Liver (tissue), 9 donors: ENCODE results near the gene ZBTB7A. TPM values are rescaled to one million over a fixed set of nuclear protein-coding genes. Genes with fewer than 3 reads are reported as not detected.

Experiments
- DNase-seq: peaks from one replicate; pipeline ENCODE4 v3.0.0-alpha.2; 2017; ENCODE audit warnings: low spot score
- H3K27ac ChIP-seq, 2 donors: one replicate each; pipeline ENCODE4 v1.7.0; 2013; ENCODE audit warnings: inconsistent platforms in 2 of 2, low read length in 2 of 2, control low read depth in 1 of 2, low read depth in 1 of 2, mild to moderate bottlenecking in 1 of 2
- H3K27me3 ChIP-seq, 4 donors: one replicate each; pipeline versions ENCODE4 v1.6.1 to v1.7.0; 2013; ENCODE audit warnings: low read length in 3 of 4, inconsistent platforms in 1 of 4, mild to moderate bottlenecking in 1 of 4, moderate library complexity in 1 of 4; ENCODE audit not compliant: control insufficient read depth in 4 of 4, insufficient read depth in 4 of 4
- H3K36me3 ChIP-seq, 4 donors: one replicate each; pipeline versions ENCODE4 v1.6.1 to v1.7.0; 2013; ENCODE audit warnings: low read length in 3 of 4, mild to moderate bottlenecking in 3 of 4, low read depth in 1 of 4, moderate library complexity in 1 of 4; ENCODE audit not compliant: control insufficient read depth in 4 of 4, insufficient read depth in 3 of 4
- H3K4me1 ChIP-seq, 4 donors: one replicate each; pipeline versions ENCODE4 v1.6.1 to v1.7.0; 2013; ENCODE audit warnings: low read length in 3 of 4, mild to moderate bottlenecking in 3 of 4, moderate library complexity in 1 of 4; ENCODE audit not compliant: control insufficient read depth in 4 of 4, insufficient read depth in 4 of 4
- H3K4me3 ChIP-seq, 3 donors: one replicate each; pipeline versions ENCODE4 v1.6.1 to v1.7.0; 2013; ENCODE audit warnings: low read length in 3 of 3, control low read depth in 1 of 3, low read depth in 1 of 3, mild to moderate bottlenecking in 1 of 3
- H3K9ac ChIP-seq, 2 donors: one replicate each; pipeline ENCODE4 v1.7.0; 2013; ENCODE audit warnings: low read length in 2 of 2, mild to moderate bottlenecking in 2 of 2, moderate library complexity in 2 of 2, control low read depth in 1 of 2, low read depth in 1 of 2
- H3K9me3 ChIP-seq, 4 donors: one replicate each; pipeline versions ENCODE4 v1.6.1 to v1.7.0; 2013; ENCODE audit warnings: low read length in 3 of 4; ENCODE audit not compliant: control insufficient read depth in 4 of 4
- EGR1 ChIP-seq, 2 donors: IDR thresholded peaks; 2 replicates each; pipeline ENCODE4 v1.6.1; 2016 to 2018; ENCODE audit warnings: antibody characterized with exemption in 2 of 2, low read depth in 2 of 2
- FOXA1 ChIP-seq: IDR thresholded peaks from 2 replicates; pipeline ENCODE4 v1.6.1; 2016; ENCODE audit warnings: antibody characterized with exemption
- FOXA2 ChIP-seq: IDR thresholded peaks from 2 replicates; pipeline ENCODE4 v1.6.1; 2016; ENCODE audit warnings: antibody characterized with exemption
- GABPA ChIP-seq, 2 donors: IDR thresholded peaks in 1 of 2; conservative IDR thresholded peaks in 1 of 2; 2 replicates each; pipeline ENCODE4 v1.6.1; 2016; ENCODE audit warnings: antibody characterized with exemption in 2 of 2, mild to moderate bottlenecking in 1 of 2, moderate library complexity in 1 of 2
- HNF4A ChIP-seq, 2 donors: conservative IDR thresholded peaks; 2 replicates each; pipeline ENCODE4 v1.6.1; 2016; ENCODE audit warnings: antibody characterized with exemption in 2 of 2, mild to moderate bottlenecking in 2 of 2
- HNF4G ChIP-seq: IDR thresholded peaks from 2 replicates; pipeline ENCODE4 v1.6.1; 2016; ENCODE audit warnings: antibody characterized with exemption
- JUND ChIP-seq, 2 donors: IDR thresholded peaks; 2 replicates each; pipeline ENCODE4 v1.6.1; 2016; ENCODE audit warnings: antibody characterized with exemption in 2 of 2
- NR2F2 ChIP-seq: IDR thresholded peaks from 2 replicates; pipeline ENCODE4 v1.6.1; 2016; ENCODE audit warnings: antibody characterized with exemption
- RAD21 ChIP-seq, 2 donors: IDR thresholded peaks; 2 replicates each; pipeline ENCODE4 v1.6.1; 2016; ENCODE audit warnings: antibody characterized with exemption in 2 of 2, mild to moderate bottlenecking in 2 of 2
- RXRA ChIP-seq, 2 donors: IDR thresholded peaks; 2 replicates each; pipeline ENCODE4 v1.6.1; 2017 to 2018; ENCODE audit warnings: antibody characterized with exemption in 2 of 2, mild to moderate bottlenecking in 1 of 2
- SP1 ChIP-seq: IDR thresholded peaks from 2 replicates; pipeline ENCODE4 v1.6.1; 2018; ENCODE audit warnings: antibody characterized with exemption, mild to moderate bottlenecking
- TAF1 ChIP-seq: conservative IDR thresholded peaks from 2 replicates; pipeline ENCODE4 v1.6.1; 2016; ENCODE audit warnings: antibody characterized with exemption, mild to moderate bottlenecking
- YY1 ChIP-seq: IDR thresholded peaks from 2 replicates; pipeline ENCODE4 v1.6.1; 2016; ENCODE audit warnings: antibody characterized with exemption, mild to moderate bottlenecking
- WGBS: extraction: QIAGEN DNeasy Blood & Tissue Kit; methylation state at CpG from one replicate; pipeline ENCODE4 v1.1.7; 2013; 5-methylcytosine and 5-hydroxymethylcytosine counted together
- polyA plus RNA-seq, 2 donors: library from polyadenylated mRNA; stranded (reverse) in 1 of 2; unstranded in 1 of 2; fragments of 200-250 nt in 1 of 2; fragments of >200 nt in 1 of 2; fragmentation: Nextera tagmentation in 1 of 2; extraction: Ambion mirVana in 1 of 2; gene quantifications; one replicate each; pipeline versions ENCODE4 v1.2.1 to v1.2.3, GENCODE V29; 2013 to 2015
- total RNA-seq, 2 donors: library from RNA; depleted of rRNA; stranded (reverse); fragments of >200 nt; gene quantifications; one replicate each; pipeline ENCODE4 v1.2.3, GENCODE V29; 2014
- TF ChIP-seq, protein P1 (sequence below): IDR thresholded peaks from 2 replicates; pipeline ENCODE4 v1.6.1; 2016; ENCODE audit warnings: antibody characterized with exemption
- TF ChIP-seq, protein P2 (sequence below): IDR thresholded peaks from 2 replicates; pipeline ENCODE4 v1.6.1; 2016; ENCODE audit warnings: antibody characterized with exemption
- TF ChIP-seq, protein P3 (sequence below): IDR thresholded peaks from 2 replicates; pipeline ENCODE4 v1.6.1; 2016; ENCODE audit warnings: antibody characterized with exemption, mild to moderate bottlenecking
- TF ChIP-seq, protein P4 (sequence below): fragments of 150-350 bp; IDR thresholded peaks from 2 replicates; pipeline ENCODE4 v1.5.1; 2017; ENCODE audit warnings: improper control_type of control experiment, low read depth, low read length; ENCODE audit not compliant: missing input control
- TF ChIP-seq, protein P5 (sequence below): IDR thresholded peaks from 2 replicates; pipeline ENCODE4 v1.6.1; 2016; ENCODE audit warnings: antibody characterized with exemption
- donor health status: healthy.
- donor health status: healthy.
- donor health status: healthy.
- donor health status: healthy.
- donor health status: healthy.

The ZBTB7A gene
- total and polyA plus RNA-seq, 4 donors: 2.9 to 28.9 (median 17.6) TPM

DNA sequence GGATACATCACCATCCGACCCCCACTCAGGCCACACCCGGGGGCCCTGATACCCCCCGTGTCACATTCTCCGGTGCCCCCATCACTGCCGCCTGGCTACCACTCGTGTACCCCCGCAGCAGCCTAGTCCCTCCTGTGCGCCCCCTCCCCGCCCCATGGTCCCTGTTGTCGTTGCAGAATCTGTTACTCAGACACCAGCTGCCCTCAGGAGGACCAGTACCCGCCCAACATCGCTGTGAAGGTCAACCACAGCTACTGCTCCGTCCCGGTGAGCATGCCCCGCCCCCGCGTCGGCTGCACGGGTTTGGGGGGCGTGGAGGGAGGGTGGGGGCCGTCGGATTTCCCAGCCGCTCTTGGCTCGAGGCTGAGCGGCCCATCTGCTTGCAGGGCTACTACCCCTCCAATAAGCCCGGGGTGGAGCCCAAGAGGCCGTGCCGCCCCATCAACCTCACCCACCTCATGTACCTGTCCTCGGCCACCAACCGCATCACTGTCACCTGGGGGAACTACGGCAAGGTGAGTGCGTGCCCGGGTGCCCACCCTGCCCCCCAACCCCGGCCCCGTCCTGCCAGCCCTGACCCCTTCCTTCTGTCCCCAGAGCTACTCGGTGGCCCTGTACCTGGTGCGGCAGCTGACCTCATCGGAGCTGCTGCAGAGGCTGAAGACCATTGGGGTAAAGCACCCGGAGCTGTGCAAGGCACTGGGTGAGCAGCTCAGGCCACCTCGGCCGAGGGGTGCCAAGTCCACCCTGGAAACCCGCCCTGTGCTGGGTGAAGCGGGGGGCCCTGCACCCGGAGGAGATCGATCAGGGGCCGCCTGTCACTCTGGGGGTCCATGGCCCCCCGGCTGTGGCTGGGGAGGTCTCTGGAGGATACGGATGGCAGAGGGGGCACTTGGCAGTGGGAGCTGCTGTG lies 38.1 kb downstream of the ZBTB7A start:
- H3K4me3 ChIP-seq: no peak overlapping the region
- H3K4me1 ChIP-seq: peaks cover 0 to 4% (median 0%) of the 10 kb centered on the region in 4 donors
- DNase-seq: no peak
- no peak overlapping the region for H3K9ac ChIP-seq
- peaks cover 0 to 30% (median 14%) of the 10 kb centered on the region in 4 donors for H3K36me3 ChIP-seq
- no peak for TF ChIP-seq RAD21 (IDR thresholded peaks at IDR 0.05)
- TF ChIP-seq YY1: no peak
- no peak for TF ChIP-seq FOXA2
- TF ChIP-seq, protein P1, sequence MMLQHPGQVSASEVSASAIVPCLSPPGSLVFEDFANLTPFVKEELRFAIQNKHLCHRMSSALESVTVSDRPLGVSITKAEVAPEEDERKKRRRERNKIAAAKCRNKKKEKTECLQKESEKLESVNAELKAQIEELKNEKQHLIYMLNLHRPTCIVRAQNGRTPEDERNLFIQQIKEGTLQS: no peak
- TF ChIP-seq, protein P2, sequence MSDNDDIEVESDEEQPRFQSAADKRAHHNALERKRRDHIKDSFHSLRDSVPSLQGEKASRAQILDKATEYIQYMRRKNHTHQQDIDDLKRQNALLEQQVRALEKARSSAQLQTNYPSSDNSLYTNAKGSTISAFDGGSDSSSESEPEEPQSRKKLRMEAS: no peak
- TF ChIP-seq, protein P3, sequence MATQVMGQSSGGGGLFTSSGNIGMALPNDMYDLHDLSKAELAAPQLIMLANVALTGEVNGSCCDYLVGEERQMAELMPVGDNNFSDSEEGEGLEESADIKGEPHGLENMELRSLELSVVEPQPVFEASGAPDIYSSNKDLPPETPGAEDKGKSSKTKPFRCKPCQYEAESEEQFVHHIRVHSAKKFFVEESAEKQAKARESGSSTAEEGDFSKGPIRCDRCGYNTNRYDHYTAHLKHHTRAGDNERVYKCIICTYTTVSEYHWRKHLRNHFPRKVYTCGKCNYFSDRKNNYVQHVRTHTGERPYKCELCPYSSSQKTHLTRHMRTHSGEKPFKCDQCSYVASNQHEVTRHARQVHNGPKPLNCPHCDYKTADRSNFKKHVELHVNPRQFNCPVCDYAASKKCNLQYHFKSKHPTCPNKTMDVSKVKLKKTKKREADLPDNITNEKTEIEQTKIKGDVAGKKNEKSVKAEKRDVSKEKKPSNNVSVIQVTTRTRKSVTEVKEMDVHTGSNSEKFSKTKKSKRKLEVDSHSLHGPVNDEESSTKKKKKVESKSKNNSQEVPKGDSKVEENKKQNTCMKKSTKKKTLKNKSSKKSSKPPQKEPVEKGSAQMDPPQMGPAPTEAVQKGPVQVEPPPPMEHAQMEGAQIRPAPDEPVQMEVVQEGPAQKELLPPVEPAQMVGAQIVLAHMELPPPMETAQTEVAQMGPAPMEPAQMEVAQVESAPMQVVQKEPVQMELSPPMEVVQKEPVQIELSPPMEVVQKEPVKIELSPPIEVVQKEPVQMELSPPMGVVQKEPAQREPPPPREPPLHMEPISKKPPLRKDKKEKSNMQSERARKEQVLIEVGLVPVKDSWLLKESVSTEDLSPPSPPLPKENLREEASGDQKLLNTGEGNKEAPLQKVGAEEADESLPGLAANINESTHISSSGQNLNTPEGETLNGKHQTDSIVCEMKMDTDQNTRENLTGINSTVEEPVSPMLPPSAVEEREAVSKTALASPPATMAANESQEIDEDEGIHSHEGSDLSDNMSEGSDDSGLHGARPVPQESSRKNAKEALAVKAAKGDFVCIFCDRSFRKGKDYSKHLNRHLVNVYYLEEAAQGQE: no peak
- TF ChIP-seq FOXA1: no peak
- TF ChIP-seq, protein P4, sequence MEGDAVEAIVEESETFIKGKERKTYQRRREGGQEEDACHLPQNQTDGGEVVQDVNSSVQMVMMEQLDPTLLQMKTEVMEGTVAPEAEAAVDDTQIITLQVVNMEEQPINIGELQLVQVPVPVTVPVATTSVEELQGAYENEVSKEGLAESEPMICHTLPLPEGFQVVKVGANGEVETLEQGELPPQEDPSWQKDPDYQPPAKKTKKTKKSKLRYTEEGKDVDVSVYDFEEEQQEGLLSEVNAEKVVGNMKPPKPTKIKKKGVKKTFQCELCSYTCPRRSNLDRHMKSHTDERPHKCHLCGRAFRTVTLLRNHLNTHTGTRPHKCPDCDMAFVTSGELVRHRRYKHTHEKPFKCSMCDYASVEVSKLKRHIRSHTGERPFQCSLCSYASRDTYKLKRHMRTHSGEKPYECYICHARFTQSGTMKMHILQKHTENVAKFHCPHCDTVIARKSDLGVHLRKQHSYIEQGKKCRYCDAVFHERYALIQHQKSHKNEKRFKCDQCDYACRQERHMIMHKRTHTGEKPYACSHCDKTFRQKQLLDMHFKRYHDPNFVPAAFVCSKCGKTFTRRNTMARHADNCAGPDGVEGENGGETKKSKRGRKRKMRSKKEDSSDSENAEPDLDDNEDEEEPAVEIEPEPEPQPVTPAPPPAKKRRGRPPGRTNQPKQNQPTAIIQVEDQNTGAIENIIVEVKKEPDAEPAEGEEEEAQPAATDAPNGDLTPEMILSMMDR: no peak
- no peak for TF ChIP-seq RXRA (IDR thresholded peaks at IDR 0.05)
- TF ChIP-seq, protein P5, sequence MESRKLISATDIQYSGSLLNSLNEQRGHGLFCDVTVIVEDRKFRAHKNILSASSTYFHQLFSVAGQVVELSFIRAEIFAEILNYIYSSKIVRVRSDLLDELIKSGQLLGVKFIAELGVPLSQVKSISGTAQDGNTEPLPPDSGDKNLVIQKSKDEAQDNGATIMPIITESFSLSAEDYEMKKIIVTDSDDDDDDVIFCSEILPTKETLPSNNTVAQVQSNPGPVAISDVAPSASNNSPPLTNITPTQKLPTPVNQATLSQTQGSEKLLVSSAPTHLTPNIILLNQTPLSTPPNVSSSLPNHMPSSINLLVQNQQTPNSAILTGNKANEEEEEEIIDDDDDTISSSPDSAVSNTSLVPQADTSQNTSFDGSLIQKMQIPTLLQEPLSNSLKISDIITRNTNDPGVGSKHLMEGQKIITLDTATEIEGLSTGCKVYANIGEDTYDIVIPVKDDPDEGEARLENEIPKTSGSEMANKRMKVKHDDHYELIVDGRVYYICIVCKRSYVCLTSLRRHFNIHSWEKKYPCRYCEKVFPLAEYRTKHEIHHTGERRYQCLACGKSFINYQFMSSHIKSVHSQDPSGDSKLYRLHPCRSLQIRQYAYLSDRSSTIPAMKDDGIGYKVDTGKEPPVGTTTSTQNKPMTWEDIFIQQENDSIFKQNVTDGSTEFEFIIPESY: no peak
- TF ChIP-seq TAF1: no peak
- no peak for TF ChIP-seq HNF4G
- TF ChIP-seq SP1: no peak
- no peak for TF ChIP-seq HNF4A (conservative IDR thresholded peaks at IDR 0.05)
- TF ChIP-seq GABPA (IDR thresholded peaks at IDR 0.05 in 1 of 2, conservative IDR thresholded peaks at IDR 0.05 in 1 of 2): no peak
- no peak for TF ChIP-seq EGR1 (IDR thresholded peaks at IDR 0.05; ENCODE audit: low read depth in 2 of 2)
- no peak for TF ChIP-seq JUND (IDR thresholded peaks at IDR 0.05)
- no peak for TF ChIP-seq NR2F2
- H3K9me3 ChIP-seq: no peaks in the 10 kb centered on the region
- 95% methylated on average over 48 of the region's 48 CpGs for WGBS
- H3K27ac ChIP-seq: no peak overlapping the region
- H3K27me3 ChIP-seq: no peaks in the 10 kb centered on the region
